ENCODE data around the gene PYHIN1.

- TF ChIP-seq RAD21 (IDR thresholded peaks at IDR 0.05; ENCODE audit: low read length) (no peak), CTCF (IDR thresholded peaks at IDR 0.05) (no peak), POLR2AphosphoS5 (IDR thresholded peaks at IDR 0.05; ENCODE audit: low read depth, low read length) (no peak)
Measured at GRCh38 chr1:159014003-159014571, 82.7 kb downstream of the PYHIN1 start.

All from SK-N-SH (cell line).